CD1c-positive myeloid dendritic cell (primary cell): ENCODE measurements around the gene KRTAP19-3.
"Not testable (repeated sequence)": the region's sequence is repeated elsewhere in the genome, so short reads cannot be mapped to it uniquely, and the experiment has no call there.

Source experiments
- DNase-seq: peaks from one replicate; pipeline ENCODE4 v3.0.0-alpha.2; 2016; ENCODE audit errors: extremely low spot score

The KRTAP19-3 gene

GRCh38 chr21:30491963-30492428 is at the start of gene KRTAP19-3:
TSS of gene KRTAP19-3 (minus strand) at chr21:30492013. CDS start at chr21:30491957, 56 bp downstream.
- DNase-seq = no peak

DNA sequence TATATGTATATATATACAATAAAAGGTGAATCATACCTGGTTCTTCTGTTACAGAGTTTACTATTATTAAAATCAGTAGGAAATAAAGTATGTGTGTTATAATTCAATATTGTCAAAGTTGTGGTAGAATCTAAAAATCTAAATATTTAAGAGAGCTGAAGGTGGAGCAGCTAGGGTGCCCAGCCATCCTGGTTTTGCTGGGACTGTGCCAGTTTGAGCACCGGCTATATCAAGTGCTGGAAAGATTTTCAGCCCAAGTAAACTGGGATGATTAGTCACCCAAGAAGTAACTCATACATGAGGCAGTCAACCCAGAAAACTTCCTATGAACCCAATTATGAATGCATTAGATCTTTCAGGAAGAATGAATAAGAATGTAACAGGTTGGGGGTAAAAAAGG is 27.1 kb upstream of the KRTAP19-3 start:
- DNase-seq = no peak

GRCh38 chr21:30515681-30516080 is 23.9 kb upstream of the KRTAP19-3 start:
- DNase-seq = no peak

GRCh38 chr21:30505621-30506205 is 13.9 kb upstream of the KRTAP19-3 start:
- DNase-seq = not testable (repeated sequence)

- DNase-seq = no peak
Observed at GRCh38 chr21:30502041-30502440, 10.2 kb upstream of the KRTAP19-3 start, which contains the start of gene KRTAP19-5. TSS of gene KRTAP19-5 (minus strand) at chr21:30502141. CDS start at chr21:30502090, 51 bp downstream.

- no peak for DNase-seq
Observed at GRCh38 chr21:30497065-30497464, 5.3 kb upstream of the KRTAP19-3 start, which contains the start of gene KRTAP19-4. TSS of gene KRTAP19-4 (minus strand) at chr21:30497165. CDS start at chr21:30497110, 55 bp downstream.

DNA sequence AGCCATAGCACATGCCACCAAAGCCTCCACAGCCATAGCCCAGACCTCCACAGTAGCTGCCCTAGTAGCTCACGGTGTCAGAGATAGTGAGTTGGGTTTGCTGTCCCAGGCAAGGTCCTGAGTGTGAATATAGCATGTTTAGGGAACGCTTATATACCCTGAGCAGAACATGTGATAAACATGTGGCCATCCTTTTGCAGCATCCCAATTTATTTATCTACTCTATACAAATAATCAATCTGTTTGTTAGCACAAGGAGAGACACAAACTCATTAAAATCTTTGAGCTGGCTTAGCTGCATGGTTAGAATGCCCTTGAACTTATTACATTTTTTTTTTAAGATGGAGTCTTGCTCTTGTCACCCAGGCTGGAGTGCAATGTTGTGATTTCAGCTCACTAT is 4.5 kb downstream of the KRTAP19-3 start, which contains the start of gene KRTAP19-2:
Gene KRTAP19-2, minus strand, starts transcription at position 101 of the 400 bp plus-strand sequence. Its CDS starts 88 bp downstream, at position 13.
- no peak for DNase-seq

DNA sequence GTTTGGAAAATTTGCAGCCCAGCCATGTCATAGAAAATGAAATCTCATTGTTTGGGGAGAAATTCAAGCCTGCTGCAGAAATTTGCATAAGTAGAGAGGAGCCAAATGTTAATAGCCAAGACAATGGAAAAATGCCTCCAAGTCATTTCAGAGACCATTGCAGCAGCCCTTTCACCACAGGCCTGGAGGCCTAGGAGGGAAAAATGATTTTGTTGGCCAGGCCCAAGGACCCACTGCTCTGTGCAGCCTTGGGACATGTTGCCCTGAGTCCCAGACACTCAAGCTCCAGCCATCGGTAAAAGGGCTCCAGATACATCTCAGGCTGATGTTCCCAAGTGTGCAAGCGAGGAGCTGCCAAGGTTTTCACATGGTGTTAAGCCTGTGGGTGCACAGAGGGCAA is 5.6 kb downstream of the KRTAP19-3 start:
- DNase-seq = no peak

DNA sequence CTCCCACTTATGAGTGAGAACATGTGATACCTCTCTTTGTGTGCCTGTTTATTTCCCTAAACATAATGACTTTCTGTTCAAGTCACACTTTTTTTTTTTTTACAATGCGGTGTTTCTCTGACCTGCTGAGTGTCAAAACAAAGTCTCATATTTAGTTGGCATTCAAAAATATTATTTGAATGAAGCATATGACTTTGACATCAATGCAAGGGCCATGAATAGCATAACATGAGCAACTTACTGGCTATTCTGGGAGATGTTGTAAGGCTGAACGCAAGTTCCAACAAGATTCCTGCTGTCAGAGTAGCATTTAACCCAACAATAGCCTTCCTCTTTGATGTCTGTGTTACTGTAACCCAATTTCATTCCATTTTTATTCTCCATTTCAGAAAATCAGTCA is 9.7 kb downstream of the KRTAP19-3 start:
- DNase-seq = no peak

DNA sequence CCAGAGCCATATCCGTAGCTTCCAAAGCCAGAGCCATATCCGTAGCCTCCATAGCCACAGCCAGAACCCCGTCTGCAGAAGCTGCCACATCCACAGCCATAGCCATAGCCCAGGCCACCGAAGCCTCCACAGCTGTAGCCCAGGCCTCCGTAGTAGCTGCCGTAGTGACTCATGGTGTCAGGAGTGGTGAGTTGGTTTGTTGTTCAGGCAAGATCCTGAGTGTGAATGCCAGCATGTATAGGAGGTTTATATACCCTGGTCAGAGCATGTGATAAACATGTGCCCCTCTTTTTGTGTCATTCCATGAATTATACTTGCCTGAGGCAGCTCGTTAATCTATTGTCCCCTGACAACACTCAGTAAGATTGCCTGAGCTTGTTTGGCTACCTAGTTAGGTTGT is 11.7 kb downstream of the KRTAP19-3 start, which contains the start of gene KRTAP19-1:
Gene KRTAP19-1, minus strand, starts transcription at position 223 of the 400 bp plus-strand sequence. Its CDS starts 50 bp downstream, at position 173.
- DNase-seq = no peak

GRCh38 chr21:30479259-30479658 is 12.6 kb downstream of the KRTAP19-3 start:
- no peak for DNase-seq

DNA sequence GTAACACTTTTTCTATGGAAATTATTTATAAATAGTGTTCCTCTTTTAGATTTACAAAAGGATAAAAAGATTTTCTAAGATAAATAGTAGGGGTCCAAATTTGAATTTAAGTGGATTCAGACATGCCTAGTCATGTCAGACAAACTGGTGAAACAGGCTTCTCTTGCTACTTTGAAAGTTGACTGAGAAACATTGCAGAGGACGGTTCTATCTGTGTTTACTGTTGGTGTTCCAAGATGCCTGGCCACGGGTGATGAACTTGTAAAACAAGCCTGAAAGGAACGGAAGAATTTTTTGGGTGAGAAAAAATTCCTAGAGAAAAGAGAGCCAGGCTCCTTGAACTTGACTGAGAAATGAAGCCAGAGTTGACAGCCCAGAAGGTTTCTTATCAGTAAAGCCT is 13.8 kb downstream of the KRTAP19-3 start:
- DNase-seq = no peak

GRCh38 chr21:30468900-30469714 is 22.7 kb downstream of the KRTAP19-3 start:
- no peak for DNase-seq

DNA sequence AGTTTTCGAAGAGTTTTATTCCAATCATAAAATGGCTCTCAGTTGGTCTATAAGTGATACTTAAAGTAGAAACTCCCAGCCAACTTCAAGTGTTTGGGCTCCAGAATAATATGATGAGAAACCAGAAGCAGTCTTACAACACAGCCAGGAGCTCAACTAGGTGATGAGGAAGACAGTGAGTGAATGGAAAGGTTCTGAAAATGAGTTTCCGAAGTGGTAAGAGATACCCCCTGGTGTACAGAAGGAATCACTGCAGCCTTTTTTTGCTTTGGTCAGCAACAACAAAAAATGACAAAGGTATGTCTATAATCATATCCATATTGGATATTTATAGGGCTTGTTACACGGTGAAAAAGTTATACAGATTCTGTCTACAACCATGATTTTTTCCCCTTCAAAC is 28.1 kb downstream of the KRTAP19-3 start:
- no peak for DNase-seq

DNA sequence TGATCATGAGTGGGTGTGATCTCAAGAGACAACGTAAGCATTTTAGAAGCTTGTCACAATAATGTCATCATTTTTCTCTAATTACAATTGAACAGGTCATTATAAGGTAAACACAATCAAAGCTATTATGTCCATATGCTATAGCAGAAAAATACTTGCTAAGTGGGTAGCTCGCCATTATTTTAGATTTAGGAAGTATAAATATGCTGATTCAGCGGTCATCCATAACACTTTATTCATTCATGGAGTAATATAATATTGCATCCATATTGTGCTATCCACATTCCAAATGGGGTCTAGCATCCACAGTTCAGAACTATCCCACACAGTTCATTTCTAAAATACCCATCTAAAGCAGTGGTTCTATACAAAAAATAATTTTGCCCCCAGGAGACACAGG is 43.3 kb downstream of the KRTAP19-3 start:
- DNase-seq = no peak

GRCh38 chr21:30447056-30447455 is 44.8 kb downstream of the KRTAP19-3 start:
- no peak for DNase-seq

DNA sequence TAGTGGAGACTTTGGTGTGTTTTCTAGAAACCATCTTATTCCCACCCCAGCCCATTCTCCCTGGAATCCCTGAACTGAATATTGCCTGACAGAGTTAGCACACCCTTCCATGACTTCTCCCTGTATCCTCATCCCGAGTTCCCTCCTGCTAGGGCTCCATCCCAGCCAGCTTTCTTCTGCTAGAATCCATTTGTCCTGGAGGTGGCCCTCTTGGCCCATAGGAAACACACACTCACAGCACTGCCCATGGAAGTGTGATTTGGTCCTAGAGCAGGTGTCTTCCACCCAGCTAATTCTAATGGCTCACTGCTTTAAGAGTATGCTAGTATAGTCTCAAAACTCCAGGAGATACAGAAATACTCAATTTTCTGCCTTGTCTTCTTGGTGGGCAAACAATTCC is 47.6 kb downstream of the KRTAP19-3 start:
- DNase-seq = no peak

DNA sequence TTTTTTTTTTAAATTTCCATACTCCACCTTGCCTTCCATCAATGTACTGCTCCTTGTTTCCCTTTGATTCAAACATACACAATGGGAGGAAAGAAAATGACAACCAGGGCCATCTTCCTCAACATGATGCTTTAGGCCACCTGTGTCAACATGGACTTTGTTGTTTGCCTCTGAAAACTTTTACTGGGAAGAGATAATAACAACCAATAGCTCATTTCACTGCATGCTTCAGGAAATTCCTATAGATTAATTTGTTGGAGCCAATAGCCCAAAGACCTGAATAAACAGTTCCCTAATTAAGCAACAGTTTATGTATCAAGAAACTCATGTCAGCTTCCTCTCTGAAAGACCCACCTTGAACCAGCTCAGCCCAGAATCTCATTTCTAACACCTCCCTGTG is 48.6 kb downstream of the KRTAP19-3 start:
- no peak for DNase-seq
